Panc1 (cell line): ENCODE data around the gene SDC3.

Experiments
- POLR2AphosphoS5 ChIP-seq: IDR thresholded peaks from 2 replicates; pipeline ENCODE4 v1.6.1; 2012; ENCODE audit warnings: mild to moderate bottlenecking, low read depth, low read length, moderate library complexity
- TF ChIP-seq, protein P1 (sequence below): fragments of 450-650 bp; IDR thresholded peaks from 2 replicates; pipeline ENCODE4 v1.5.1; 2017; ENCODE audit warnings: mild to moderate bottlenecking
- TF ChIP-seq, protein P2 (sequence below), 2 experiments: IDR thresholded peaks; 2 replicates each; pipeline ENCODE4 v1.6.1; 2011 to 2012; ENCODE audit warnings: low read depth in 2 of 2, control low read depth in 1 of 2, low read length in 1 of 2, mild to moderate bottlenecking in 1 of 2, moderate library complexity in 1 of 2; ENCODE audit not compliant: insufficient read depth in 1 of 2

DNA sequence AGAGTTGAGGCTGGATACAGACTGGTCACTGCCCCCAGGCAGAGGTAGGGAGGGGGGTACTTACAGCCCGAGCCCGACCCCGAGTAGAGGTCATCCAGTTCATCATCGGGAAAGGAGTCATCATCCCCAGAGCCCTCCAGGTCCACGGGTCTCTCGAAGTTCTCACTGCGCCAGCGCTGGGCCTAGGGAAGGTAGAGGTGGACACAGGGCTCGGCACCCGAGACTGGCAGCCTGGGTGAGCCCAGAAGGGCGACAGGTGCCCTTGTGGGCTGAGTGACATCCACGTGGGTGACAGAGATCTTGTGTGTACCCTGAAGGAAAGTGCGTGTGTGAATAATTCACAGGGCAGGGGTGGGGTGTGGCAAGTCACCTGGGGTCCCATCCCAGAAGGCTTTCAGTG is 30.0 kb downstream of the SDC3 start:
- TF ChIP-seq, protein P1, sequence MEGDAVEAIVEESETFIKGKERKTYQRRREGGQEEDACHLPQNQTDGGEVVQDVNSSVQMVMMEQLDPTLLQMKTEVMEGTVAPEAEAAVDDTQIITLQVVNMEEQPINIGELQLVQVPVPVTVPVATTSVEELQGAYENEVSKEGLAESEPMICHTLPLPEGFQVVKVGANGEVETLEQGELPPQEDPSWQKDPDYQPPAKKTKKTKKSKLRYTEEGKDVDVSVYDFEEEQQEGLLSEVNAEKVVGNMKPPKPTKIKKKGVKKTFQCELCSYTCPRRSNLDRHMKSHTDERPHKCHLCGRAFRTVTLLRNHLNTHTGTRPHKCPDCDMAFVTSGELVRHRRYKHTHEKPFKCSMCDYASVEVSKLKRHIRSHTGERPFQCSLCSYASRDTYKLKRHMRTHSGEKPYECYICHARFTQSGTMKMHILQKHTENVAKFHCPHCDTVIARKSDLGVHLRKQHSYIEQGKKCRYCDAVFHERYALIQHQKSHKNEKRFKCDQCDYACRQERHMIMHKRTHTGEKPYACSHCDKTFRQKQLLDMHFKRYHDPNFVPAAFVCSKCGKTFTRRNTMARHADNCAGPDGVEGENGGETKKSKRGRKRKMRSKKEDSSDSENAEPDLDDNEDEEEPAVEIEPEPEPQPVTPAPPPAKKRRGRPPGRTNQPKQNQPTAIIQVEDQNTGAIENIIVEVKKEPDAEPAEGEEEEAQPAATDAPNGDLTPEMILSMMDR: no peak
- TF ChIP-seq, protein P2, sequence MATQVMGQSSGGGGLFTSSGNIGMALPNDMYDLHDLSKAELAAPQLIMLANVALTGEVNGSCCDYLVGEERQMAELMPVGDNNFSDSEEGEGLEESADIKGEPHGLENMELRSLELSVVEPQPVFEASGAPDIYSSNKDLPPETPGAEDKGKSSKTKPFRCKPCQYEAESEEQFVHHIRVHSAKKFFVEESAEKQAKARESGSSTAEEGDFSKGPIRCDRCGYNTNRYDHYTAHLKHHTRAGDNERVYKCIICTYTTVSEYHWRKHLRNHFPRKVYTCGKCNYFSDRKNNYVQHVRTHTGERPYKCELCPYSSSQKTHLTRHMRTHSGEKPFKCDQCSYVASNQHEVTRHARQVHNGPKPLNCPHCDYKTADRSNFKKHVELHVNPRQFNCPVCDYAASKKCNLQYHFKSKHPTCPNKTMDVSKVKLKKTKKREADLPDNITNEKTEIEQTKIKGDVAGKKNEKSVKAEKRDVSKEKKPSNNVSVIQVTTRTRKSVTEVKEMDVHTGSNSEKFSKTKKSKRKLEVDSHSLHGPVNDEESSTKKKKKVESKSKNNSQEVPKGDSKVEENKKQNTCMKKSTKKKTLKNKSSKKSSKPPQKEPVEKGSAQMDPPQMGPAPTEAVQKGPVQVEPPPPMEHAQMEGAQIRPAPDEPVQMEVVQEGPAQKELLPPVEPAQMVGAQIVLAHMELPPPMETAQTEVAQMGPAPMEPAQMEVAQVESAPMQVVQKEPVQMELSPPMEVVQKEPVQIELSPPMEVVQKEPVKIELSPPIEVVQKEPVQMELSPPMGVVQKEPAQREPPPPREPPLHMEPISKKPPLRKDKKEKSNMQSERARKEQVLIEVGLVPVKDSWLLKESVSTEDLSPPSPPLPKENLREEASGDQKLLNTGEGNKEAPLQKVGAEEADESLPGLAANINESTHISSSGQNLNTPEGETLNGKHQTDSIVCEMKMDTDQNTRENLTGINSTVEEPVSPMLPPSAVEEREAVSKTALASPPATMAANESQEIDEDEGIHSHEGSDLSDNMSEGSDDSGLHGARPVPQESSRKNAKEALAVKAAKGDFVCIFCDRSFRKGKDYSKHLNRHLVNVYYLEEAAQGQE (IDR thresholded peaks at IDR 0.05; ENCODE audit: insufficient read depth in 1 of 2, low read depth in 2 of 2, low read length in 1 of 2): no peak
- TF ChIP-seq POLR2AphosphoS5: no peak
